GM23338 (cell line): ENCODE results near the gene GRIK4.

Source experiments
- CREB1 ChIP-seq: fragments of 250-450 bp; sonication (Bioruptor Pico); IDR thresholded peaks from 2 replicates; pipeline ENCODE4 v1.5.0; 2020; ENCODE audit warnings: low read depth, mild to moderate bottlenecking, moderate library complexity
- EZH2 ChIP-seq: fragments of 200-600 bp; sonication (generic); IDR thresholded peaks from one replicate; pipeline ENCODE4 v1.8.0; 2017; ENCODE audit warnings: antibody characterized with exemption, mild to moderate bottlenecking, low read depth; ENCODE audit not compliant: unreplicated experiment
- EZH2phosphoT487 ChIP-seq: fragments of 200-600 bp; sonication (generic); IDR thresholded peaks from one replicate; pipeline ENCODE4 v1.8.1; 2018; ENCODE audit warnings: antibody characterized with exemption; ENCODE audit not compliant: unreplicated experiment
- NANOG ChIP-seq: IDR thresholded peaks from 2 replicates; pipeline ENCODE4 v1.6.1; 2016; ENCODE audit warnings: antibody characterized with exemption, borderline replicate concordance
- POLR2AphosphoS5 ChIP-seq: IDR thresholded peaks from 2 replicates; pipeline ENCODE4 v1.6.1; 2016; ENCODE audit warnings: antibody characterized with exemption, low read depth
- TF ChIP-seq, protein P1 (sequence below), 2 experiments: fragments of 200-600 bp in 1 of 2; sonication (generic) in 1 of 2; conservative IDR thresholded peaks; 2 replicates each; pipeline versions ENCODE4 v1.5.1 to v1.6.1; 2016 to 2017; ENCODE audit warnings: antibody characterized with exemption in 2 of 2, low read depth in 2 of 2, mild to moderate bottlenecking in 2 of 2, moderate library complexity in 1 of 2
- TF ChIP-seq, protein P2 (sequence below): IDR thresholded peaks from 2 replicates; pipeline ENCODE4 v1.6.1; 2016; ENCODE audit warnings: antibody characterized with exemption

DNA sequence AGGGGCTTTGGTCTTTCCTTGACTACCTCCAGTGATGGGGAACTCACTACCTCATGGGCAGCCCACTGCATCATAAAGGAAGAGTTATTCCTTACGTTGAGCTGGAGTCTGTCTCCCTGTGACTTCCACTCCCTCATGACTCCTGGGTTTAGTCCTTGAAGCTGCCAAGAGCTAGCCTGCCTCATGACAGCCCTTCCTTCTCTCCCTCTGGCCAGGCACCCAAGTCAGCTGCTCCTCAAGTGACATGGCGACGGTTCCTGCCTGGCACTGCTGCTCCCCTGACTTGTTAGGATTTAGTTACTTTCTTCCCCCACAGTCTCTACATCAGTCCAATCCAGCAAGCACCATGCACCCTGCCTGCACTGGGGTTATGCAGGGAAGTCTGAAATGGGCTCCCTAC is 316.3 kb downstream of the GRIK4 start:
- TF ChIP-seq, protein P1, sequence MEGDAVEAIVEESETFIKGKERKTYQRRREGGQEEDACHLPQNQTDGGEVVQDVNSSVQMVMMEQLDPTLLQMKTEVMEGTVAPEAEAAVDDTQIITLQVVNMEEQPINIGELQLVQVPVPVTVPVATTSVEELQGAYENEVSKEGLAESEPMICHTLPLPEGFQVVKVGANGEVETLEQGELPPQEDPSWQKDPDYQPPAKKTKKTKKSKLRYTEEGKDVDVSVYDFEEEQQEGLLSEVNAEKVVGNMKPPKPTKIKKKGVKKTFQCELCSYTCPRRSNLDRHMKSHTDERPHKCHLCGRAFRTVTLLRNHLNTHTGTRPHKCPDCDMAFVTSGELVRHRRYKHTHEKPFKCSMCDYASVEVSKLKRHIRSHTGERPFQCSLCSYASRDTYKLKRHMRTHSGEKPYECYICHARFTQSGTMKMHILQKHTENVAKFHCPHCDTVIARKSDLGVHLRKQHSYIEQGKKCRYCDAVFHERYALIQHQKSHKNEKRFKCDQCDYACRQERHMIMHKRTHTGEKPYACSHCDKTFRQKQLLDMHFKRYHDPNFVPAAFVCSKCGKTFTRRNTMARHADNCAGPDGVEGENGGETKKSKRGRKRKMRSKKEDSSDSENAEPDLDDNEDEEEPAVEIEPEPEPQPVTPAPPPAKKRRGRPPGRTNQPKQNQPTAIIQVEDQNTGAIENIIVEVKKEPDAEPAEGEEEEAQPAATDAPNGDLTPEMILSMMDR (conservative IDR thresholded peaks at IDR 0.05; ENCODE audit: low read depth in 2 of 2): no peak
- TF ChIP-seq EZH2phosphoT487 (no peak), CREB1 (CRISPR knock-in tag) (no peak), POLR2AphosphoS5 (no peak), NANOG (no peak), EZH2 (no peak)
- TF ChIP-seq, protein P2, sequence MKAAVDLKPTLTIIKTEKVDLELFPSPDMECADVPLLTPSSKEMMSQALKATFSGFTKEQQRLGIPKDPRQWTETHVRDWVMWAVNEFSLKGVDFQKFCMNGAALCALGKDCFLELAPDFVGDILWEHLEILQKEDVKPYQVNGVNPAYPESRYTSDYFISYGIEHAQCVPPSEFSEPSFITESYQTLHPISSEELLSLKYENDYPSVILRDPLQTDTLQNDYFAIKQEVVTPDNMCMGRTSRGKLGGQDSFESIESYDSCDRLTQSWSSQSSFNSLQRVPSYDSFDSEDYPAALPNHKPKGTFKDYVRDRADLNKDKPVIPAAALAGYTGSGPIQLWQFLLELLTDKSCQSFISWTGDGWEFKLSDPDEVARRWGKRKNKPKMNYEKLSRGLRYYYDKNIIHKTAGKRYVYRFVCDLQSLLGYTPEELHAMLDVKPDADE: no peak
